ENCODE results near the gene AFM.

Gene AFM

GRCh38 chr4:73450398-73451004 is 31.0 kb upstream of the AFM start:
- no peak for FAIRE-seq

DNA sequence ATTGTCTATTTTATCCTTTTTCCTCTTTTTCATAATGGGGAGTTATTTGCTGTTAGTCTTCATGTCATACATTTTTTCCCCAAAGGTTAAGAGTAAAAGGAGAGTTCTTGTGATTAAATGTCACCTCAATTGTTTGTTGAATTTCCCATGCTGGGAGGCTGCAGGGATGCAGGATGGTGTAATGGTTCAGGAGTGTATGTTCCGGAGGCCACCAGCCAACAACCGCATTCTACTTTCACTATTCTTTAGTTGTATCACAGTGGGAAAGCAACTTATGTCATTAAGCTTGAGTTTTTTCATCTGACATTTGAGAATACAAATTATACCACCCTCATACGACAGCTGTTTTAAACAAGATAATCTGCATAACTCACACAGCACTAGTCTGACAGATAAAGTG is 30.1 kb upstream of the AFM start:
- no peak for FAIRE-seq

GRCh38 chr4:73451981-73452747 is 29.4 kb upstream of the AFM start:
- FAIRE-seq: no peak

DNA sequence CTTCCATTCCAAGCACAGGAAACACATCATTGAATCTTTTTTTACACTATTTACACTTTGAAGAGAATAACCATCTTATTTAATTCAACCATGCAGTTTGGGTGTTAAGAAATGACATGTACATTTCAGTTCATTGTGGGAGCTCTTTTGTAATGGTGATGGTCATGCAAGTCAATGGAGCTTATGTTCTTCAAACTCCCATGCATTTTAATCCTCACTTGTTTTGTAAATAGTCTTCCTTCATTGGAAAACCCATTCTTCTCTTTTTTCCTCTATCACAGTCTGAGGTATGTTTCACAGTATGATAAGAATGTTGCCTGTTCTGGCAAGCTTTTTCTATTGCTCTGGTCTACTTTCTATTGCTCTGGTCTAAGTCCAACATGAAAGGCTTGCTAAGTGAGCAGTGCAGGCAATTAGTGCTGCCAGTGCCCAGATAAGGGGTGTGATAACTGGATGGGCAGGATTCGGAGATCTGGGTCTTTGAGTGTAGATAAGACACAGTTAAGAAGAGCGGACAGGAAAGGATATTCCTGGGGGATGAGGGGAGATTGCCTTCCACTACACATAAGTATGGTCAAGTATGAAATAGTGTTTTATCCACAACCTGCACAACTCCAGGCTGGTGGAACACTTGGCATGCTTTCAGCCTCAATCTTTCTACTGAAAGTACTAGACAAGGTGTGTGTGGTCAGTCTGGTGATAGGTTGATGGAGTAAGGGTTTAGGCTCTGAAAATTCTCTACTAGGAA is 28.4 kb upstream of the AFM start:
- no peak for FAIRE-seq

GRCh38 chr4:73453701-73454005 is 27.9 kb upstream of the AFM start:
- FAIRE-seq: no peak

DNA sequence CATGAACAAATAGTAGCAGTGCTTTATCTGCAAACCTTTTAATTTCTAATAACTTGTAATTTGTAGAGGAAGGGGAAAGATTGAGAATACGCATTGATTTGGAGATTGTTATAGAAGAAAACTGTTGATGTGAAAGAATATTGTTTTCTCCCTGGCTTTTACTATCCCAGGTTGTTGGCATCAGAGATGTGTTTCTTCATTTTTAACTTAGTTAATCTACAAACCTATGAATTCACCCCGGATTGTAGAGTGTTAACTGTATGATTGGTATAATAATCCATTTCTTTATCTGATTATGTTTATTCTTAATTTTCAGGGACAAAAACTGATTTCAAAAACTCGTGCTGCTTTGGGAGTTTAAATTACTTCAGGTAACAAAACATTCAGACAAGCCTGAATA is 26.6 kb upstream of the AFM start:
- peak; percentile 17 for FAIRE-seq

GRCh38 chr4:73456177-73457022 is 25.1 kb upstream of the AFM start:
- FAIRE-seq: no peak

GRCh38 chr4:73458184-73459047 is 23.1 kb upstream of the AFM start:
- FAIRE-seq: no peak

- FAIRE-seq: no peak
These were observed 22.5 kb upstream of the AFM start for GRCh38 chr4:73459048-73459421.

- no peak for FAIRE-seq
These were observed 20.5 kb upstream of the AFM start for GRCh38 chr4:73460913-73461522.

DNA sequence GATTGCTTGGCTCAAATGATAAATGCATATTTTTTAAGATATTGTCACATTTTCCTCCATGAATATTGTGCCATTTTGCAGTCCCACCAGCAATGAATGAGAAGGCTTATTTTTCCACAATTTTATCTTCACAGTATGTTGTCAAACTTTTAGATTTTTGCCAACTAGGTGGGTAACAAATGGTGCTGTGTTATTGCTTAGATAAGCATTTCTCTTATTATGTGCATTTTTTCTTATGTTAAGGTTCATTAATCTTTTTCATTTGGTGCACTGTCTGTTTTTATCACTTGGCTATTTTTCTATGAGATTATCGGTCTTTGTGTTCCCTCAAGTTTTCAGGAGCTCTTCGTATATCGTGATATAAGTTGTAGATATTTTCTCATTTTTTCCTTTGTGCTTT is 13.4 kb upstream of the AFM start:
- no peak for FAIRE-seq

- no peak for FAIRE-seq
These were observed 10.8 kb upstream of the AFM start for GRCh38 chr4:73470728-73471127.

DNA sequence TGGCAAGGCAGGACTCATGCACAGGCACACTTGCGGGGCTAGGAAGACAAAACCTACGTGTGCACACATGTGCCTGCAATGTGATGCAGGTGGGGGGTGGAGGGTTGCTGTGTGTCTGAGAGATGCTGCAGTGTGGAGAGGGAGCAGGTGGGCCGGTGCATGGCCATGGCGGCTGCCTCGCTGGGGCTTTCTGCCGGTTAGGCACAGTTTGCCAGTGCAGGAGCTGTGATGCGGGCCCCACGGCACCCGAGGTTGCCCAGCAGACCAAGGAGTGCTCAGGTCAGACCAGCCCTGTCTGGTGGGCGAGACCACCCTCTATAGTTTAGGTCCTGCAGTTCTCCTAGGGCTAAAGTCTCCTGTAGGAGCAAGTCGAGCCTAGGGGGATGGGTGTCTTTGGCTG is 4.4 kb upstream of the AFM start:
- no peak for FAIRE-seq

DNA sequence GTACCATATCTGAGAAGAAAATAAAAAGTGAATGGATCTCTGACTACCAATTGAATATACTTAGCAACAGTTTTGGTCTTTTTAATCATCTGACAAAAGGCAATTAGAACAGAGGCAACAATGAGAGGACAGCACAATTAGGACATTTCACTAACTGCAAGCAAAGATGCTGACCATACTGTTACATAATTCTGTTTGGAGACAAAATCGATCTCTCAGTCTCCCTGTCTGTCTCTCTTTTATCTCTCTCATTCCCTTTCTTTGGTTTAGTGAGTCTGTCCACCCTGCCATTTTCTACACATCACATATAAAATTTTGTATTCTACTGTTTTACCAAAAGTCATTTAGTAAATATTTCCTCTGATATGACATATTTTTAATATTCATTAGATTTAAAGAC is 2.2 kb upstream of the AFM start:
- no peak for FAIRE-seq

DNA sequence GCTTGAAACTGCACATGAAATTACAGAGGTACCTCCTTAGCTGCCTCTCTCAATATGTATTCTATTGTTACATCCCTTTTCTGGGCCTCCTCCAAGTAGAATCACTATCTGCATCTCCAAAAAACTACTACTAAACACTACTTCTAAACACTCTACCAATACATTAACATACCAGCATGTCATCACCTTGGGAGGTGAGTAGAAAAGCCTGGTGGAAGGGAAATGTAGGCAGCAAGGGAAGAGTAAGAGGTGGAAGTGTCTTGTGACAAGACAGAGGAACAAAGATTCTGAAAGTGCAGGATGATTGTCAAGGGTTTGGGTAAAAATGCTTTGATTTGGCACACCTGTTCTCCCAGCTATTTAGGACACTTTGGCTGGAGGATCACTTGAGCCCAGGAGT is 3.5 kb downstream of the AFM start:
- no peak for FAIRE-seq

GRCh38 chr4:73485596-73485995 is 4.1 kb downstream of the AFM start:
- FAIRE-seq: no peak

DNA sequence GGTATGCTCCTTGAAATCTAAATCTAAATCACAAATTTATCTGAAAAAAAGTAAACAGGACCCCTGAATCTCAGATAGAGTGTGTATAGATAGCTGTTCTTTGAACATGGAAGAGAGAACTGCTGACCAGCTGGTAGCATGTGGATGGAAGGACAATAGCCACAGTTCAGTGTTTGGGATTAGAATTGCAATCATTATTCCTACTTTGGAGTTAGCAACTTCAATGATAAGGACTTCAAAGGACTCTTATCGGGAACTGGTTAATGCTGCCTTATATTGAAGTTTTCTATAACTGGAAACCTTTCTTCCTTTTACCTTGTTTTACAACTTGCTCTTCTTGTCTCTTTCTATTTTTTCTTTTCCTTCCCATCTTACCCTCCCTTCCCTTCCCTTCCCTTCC is 5.0 kb downstream of the AFM start:
- no peak for FAIRE-seq

GRCh38 chr4:73487233-73487632 is 5.7 kb downstream of the AFM start:
- no peak for FAIRE-seq

GRCh38 chr4:73499996-73500765 is 18.6 kb downstream of the AFM start:
- peak; percentile 69 for FAIRE-seq

- no peak for FAIRE-seq
These were observed 20.2 kb downstream of the AFM start for GRCh38 chr4:73501664-73502265.

- FAIRE-seq: no peak
These were observed 24.0 kb downstream of the AFM start for GRCh38 chr4:73505567-73505966.

All from islet of Langerhans (tissue), 1 donor.